HG02610 (cell line): ENCODE data around the gene KCNK15.

ENCODE experiments used
- ATAC-seq: cut with Tn5 transposase; IDR thresholded peaks from one replicate; pipeline ENCODE4 v1.9.1; 2021; ENCODE audit warnings: mild to moderate bottlenecking, moderate library complexity; ENCODE audit not compliant: unreplicated experiment

The KCNK15 gene

DNA sequence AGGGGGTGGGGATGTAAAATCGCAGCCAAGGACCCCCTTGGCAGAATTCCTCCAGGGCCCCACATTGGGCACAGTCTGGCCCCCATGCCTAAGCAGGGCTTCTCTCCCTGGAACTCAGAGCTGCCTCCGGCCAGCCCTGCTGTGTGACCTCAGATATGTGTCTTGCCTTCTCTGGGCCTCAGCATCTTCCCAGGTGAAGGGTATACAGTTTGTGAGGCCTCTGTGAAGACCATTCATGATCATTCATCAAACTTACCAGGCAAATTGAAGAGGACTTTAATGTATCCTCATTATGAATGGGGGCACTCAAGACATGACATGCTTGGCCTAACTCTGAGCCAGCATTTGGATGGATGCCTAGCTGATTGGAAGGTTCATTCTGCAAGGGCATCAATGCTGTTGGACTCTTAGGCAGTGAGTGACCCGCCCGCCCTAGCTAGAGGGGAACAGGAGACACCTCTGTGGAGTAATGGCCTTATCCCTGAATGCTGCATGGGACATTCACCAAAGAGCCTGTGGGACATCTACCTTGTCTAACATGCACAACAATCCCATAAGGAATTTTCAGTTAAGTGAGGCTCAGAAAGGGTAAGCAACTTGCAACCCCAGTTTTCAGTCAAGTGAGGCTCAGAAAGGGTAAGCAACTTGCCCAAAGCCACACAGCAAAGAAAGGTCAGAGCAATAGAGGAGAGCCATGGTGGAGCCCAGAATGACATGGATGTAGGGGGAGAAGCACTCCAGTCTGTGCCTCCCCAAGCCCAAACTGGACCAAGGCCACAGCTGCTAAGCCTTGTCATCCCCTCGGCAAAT lies 30.0 kb upstream of the KCNK15 start:
- ATAC-seq, result no peak

DNA sequence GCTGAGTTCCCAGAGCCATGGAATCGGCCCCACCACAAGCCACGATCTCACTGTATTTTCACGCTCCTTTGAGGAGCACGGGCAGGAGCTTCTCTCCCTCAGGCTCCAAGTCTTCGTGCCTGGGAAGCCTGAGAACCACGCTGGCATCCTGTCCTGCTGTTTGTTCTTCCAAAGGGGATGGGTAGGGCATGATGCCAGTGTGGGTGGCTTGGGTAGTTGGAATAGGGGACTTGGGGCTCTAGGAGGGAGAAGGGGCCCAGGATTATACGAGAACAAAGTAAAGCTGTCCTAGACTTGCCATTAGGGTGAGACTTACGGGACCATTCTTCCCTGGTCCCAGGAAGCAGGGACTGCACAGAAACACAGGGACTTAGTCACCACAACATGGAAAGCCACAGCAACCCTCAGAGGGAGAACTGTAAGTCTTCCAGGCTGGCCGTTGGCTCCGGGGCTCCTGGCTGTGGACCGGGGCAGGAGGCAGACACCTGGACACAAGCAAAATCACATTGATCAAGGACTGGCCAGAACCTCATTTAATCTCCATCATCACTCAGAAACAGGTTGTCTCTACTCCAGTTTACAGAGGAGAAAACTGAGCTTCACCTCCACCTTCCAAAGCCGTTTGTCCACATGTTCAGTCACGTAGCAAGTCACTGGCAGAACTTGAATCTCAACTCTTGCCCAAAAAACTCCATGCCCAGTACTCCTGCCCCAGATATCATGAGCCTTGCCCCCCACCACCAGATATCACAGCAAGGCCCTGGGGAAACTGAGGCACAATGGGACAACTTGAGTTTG lies 29.2 kb upstream of the KCNK15 start:
- no peak for ATAC-seq

DNA sequence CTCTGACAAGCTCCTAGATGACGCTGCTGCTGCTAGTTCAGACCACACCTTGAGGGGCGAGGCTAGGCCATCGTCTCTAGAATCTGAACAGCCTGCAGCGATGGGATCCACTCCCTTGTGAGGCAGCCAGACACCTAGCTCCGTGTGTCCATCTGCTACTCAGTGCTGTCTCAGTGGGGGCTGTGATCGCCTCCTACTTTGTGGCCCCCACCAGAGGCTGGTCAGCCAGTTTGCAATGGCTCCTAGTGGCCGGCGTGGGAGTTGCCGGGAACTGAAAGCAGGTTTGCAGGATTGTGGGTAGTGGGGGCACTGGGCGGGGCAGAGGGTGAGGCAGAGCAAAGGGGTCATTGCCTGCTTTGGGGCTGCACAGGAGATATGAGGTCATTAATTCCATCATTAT lies 27.7 kb upstream of the KCNK15 start:
- no peak for ATAC-seq

DNA sequence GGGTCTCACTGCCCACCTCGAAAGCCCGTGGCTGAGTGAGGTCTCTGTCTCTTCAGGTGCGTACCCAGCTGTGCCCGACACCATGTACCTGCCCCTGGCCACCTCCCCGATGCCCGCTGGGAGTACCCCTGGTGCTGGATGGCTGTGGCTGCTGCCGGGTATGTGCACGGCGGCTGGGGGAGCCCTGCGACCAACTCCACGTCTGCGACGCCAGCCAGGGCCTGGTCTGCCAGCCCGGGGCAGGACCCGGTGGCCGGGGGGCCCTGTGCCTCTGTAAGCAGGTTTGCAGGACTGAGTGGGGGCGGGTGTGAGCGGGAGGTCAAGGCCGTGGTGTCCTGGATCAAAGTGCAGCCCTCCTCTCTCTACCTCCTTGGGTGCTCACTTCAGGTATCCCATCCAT lies 25.8 kb upstream of the KCNK15 start:
- ATAC-seq, result no peak

DNA sequence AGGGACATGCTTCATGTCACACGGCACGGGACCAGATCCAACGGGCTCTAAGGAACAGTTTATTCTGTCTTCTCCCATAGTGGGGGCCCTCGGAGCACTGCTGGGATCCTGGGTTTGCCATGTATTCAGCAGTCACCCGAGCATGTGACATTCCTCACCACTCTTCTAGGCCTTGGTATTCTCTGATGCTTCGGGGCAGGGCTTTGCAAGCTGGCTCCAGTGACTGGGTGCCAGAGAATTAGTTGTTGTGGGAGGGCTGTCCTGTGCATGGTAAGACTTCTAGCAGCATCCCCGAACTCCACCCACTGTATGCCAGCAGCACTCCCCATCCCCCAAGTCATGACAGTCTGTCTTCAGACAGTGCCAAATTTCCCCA lies 25.1 kb upstream of the KCNK15 start:
- ATAC-seq, result no peak

DNA sequence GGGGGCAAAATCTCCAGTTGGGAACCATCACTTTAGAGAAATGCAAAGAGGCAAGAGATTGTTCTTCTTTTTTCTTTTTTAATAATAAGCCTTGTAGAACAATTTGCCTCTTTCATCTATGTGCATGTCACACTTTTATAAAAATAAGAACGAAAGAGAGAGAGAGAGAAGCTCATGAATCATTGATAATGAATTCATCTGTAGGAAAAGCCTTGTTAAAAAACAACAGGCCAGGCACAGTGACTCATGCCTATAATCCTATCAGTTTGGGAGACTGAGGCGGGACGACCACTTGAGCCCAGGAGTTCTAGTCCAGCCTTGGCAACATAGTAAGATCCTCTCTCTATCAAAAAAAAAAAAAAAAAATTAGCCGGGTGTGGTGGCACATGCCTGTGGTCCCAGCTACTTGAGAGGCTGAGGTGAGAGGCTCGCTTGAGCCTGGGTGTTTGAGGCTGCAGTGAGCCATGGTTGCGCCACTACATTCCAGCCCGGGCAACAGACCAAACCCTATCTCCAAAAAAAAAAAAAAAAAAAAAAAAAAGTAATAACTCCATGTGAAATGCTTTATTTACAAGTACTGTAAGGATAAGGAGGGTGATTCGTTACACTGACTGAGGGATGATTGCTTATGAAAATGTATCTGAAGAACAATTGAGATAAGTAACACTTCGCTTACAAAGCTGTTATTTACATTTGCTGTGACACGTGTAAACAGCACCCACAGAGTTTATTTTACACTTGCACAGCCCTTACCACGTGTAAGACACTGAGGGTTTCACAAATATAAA lies 24.5 kb upstream of the KCNK15 start:
- no peak for ATAC-seq

DNA sequence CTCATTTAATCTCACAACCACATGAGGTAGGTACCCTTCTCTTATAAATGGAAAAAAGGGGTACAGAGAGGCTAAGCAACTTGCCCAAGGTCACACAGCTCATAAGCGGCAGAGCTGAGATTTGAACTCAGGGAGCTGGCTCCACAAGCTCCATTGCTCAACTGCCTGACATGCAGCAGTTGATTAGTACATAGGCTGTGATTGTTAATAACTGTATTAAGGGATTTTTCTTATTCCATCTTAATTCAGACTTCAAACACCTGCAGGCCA lies 23.9 kb upstream of the KCNK15 start:
- ATAC-seq, result no peak

DNA sequence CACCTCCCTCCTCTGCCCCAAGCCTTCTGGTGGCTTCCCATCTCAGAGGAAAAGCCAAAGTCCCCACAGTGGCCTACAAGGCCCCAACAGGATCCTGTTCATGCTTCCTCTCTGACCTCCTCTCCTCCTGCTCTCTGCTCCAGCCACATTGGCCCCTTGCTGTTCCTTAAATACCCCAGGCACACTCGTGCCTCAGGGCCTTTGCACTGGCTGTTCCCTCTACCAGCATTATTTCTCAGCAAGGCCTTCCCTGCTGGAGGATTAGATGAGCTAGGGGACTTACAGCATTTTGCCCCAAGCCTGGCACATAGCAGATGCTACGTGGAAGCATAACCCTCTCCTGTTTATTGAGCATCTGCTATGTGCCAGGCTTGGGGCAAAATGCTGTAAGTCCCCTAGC lies 22.7 kb upstream of the KCNK15 start:
- no peak for ATAC-seq

DNA sequence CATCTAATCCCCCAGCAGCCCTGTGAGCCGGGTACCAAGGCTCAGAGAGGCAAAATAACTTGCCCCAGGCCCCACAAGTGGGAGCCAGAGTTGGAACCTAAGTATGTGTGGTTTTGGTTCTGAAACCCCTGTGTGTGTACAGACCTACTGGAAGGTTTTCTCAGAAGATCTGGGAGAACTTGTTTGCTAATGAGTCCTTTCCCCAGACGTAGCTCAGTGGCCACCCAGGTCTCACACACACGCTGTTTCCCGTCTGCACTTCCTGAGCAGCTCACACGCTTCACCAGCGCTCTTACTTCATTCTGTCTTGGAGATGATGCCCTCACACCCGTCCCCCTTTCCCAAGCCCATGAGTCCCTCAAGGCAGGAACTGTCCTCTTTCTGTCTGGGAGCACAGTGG lies 22.3 kb upstream of the KCNK15 start:
- no peak for ATAC-seq

DNA sequence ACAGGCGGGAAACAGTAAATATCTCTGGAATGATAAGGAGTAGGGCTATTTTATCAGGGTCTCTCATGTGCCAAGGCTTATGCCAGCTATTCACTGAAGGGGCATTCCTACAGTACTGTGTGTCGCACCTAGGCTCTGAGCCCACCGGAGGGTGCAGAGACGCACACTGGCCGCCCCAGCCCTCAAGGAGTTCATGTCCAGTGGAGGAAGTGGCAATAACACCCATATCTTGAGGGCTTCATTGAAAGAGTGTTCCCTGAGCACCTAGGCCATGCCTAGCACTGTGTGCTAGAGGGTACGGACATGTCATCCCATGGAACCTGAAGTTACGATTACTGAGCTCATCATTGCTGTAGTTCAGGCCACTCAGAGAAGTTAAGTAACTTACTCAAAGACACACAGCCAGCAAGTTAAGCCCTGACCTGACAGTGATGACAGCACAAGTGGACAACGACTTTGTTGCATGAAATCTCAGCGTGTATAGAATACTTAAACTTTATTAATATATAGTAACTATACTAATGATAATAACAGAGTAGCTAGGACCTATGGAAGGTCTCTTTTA lies 21.8 kb upstream of the KCNK15 start:
- ATAC-seq, result no peak

DNA sequence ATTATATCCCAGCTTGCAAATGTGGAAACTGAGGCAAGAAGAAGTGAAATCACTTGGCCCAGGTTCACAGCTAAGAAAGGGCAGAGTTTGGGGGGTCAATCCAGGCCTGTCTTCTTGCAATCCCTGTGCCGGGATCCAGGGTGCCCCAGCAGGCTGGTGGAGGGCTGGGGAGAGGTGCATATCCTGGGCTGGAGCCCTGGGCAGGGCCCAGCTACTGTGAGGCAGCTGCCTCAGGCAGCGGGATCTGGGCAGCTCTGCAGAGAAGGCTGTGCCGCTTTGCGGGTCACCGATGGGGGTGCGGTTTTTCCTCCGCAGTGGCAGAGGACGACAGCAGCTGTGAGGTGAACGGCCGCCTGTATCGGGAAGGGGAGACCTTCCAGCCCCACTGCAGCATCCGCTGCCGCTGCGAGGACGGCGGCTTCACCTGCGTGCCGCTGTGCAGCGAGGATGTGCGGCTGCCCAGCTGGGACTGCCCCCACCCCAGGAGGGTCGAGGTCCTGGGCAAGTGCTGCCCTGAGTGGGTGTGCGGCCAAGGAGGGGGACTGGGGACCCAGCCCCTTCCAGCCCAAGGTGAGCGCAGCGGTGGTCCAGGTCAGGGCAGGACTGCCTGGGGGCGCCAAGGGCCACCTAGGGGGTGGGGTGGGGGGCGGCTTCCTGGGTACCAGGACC lies 21.1 kb upstream of the KCNK15 start:
- no peak for ATAC-seq

DNA sequence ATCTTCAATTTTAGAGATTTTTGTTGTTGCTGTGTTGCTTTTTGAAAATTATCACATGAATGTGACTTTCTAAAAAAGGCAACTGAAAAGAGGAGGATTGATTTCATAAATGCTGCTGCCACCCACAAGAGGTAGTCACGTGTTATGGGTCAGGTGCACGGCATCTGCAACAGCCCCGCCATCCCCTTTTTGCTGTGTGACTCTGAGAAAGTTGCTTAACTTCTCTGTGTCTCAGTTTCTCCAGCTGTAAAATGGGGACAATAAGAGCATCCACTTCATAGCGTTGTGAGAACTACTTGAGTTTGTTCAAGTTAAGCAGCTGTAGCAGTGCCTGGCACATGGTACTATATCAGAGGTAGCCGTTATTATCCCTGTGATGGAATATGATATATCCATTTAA lies 19.8 kb upstream of the KCNK15 start:
- ATAC-seq, result no peak

DNA sequence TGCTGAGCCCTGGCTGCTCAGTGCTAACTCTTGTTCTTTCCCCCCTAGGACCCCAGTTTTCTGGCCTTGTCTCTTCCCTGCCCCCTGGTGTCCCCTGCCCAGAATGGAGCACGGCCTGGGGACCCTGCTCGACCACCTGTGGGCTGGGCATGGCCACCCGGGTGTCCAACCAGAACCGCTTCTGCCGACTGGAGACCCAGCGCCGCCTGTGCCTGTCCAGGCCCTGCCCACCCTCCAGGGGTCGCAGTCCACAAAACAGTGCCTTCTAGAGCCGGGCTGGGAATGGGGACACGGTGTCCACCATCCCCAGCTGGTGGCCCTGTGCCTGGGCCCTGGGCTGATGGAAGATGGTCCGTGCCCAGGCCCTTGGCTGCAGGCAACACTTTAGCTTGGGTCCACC lies 18.6 kb upstream of the KCNK15 start:
- no peak for ATAC-seq

DNA sequence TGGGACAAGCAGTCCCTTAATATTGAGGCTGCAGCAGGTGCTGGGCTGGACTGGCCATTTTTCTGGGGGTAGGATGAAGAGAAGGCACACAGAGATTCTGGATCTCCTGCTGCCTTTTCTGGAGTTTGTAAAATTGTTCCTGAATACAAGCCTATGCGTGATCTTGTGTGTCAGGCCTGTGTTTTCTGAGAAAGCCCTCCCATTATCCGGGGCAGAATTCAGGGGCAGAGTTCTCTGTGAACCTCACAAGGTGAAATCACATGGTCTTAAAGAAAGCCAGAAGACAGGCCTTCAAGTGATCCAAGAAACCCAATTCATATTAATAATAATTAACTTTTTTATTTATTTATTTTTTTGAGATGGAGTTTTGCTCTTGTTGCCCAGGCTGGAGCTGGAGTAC lies 18.0 kb upstream of the KCNK15 start:
- ATAC-seq, result no peak

DNA sequence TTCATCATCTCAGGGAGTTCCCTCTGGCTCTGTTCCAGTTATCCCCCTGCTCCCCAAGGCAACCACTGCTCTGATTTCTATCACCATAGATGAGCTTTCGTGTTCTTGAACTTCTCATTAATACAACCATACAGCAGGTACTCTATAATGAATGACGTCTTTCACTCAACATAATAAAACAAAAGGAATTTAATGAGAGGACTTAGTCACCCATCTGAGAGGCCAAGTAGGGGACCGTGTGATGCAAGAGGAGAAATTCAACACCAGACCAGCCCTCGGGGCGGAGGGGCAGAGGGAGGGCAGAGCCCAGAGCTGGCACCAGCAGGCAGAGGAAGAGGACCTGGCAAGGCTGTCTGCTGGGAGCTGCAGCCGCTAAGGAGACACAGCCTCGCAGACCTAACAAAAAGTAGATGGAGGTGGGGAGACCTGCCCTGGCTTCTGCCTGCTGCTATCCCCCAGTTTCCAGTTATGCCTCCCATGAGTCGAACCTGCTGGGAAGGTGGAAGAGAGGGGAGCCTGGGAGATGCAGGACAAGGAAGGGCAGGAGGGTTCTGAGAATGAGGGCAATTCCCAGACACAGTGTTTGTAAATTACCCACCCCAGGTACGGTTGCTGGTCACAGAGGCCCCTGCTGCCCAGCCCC lies 16.7 kb upstream of the KCNK15 start:
- ATAC-seq, result no peak

DNA sequence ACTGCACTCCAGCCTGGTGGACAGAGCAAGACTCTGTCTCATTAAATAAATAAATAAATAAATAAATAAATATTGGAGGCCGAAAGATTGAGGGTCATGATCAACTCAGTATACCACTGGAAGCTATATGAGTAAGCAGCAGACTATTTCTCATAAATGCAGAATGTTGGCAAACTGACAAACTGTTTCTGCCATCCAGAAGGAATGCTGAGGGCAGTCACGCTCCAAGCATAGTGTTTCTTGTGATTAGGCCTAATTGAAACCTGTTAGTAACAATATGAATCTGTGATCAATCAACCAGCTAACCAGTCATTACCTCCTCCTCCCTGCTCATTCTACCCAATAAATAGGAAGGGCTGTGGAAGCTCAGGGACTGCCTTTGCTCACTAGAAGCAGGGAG lies 15.2 kb upstream of the KCNK15 start:
- ATAC-seq, result no peak

DNA sequence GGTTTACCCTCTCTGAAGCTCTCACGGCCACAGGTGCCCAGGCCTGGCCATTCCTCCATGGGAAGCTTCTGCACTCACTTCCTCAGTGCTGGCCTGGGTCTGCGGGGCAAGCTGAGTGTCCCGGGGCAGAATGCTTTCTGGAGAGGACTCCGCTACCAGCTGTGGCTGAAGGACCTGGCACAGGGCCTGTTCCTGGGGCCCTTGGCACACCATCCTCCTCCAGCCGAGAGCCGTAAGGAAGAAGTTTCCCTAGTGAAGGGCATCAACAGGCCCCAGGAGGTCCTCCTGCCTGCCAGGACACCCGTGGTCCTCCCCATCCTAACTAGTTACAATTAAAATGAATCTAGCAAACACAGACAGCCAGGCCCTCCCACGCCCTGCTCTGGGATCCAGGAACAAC lies 14.0 kb upstream of the KCNK15 start:
- ATAC-seq, result no peak

DNA sequence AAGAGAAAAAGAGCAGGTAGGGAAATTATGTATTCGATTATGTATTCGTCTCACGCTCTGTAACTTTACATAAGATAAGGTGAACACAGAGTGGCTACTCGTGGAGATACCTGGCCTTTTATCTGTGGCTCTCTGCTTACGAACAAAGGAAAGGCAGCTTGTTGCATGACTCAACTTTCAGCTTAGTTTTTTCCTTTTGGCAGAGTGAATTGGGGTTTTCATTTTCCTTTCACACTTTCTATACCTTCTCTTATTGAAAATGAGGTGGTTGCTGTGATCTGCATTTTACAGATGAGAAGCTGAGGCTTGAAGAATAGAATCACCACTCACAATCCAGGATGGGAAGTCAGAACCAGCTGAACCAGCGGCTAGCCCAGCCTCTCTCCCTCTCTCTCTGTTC lies 13.3 kb upstream of the KCNK15 start:
- no peak for ATAC-seq

DNA sequence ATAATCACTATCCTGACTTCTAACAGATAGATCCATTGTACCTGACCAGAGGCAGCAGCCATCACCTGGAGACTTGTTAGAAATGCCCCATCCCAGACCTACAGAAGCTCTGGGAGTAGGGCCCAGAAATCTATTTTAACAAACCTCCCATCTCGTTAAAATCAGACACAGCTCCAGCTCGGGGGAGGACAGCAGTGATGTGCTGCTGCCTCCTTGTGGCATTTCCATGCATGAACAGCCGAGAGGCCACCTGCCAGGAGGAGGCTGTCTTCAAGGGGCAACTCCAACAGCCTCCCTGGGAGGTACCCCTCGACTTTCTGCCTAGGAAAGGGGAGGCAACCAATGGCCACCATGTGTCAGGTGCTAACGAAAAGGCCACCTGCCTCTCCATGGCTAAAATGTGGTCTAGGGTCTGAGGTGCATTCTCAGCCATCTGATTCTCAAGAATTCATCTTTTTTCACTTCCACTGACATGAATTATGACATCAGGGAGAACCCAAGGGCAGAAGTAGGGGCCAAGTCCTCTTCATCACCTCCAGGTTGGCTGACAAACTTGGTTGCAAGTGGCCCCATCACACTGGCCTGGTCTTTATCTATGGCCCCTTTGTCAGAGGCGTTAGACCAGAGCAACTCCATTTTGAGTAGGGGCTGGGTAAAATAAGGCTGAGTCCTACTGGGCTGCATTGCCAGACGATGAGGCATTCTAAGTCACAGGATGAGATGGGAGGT lies 12.2 kb upstream of the KCNK15 start:
- no peak for ATAC-seq

DNA sequence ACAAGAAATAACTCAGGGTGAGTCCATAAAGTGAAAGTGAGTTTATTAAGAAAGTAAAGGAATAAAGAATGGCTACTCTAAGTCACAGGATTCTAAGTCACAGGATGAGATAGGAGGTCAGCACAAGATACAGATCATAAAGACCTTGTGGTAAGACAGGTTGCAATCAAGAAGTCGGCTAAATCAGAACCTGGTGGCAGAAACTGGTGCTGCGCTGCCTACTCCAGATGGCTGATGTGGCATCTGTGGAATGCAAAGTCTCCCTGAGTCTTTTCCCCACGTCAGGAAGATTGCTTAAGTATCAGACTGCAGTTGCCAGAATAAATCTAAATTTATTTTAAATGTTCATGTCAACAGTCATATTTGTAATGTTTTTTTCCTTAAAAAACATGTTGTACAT lies 10.7 kb upstream of the KCNK15 start:
- no peak for ATAC-seq
